Measurements from ENCODE around the gene ARMH3. TPM values are rescaled to one million over a fixed set of nuclear protein-coding genes. Genes with fewer than 3 reads are reported as not detected.

The ARMH3 gene
- total RNA-seq, 1 experiment from 2014 or later: 17.1 TPM

DNA sequence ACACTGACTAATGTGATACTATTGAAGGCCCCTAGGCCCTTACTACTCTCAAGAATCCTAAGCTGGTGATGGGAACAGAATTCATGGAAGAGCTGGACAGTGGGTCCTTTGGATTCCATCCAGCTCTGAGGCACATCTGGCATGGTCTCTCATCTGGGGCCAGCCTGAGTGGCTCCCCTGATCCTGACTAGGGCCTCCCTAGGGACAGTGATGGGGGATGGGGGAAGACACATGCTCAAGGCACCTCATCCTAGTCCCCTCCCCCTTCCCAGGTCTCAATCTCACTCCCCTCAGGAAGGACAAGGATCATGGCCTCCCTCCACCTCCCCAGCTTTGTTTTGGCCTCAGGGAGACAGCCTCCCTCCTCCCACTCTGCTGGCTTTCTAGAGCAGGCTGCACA lies 214.1 kb downstream of the ARMH3 start (continued):
- TF ChIP-seq, protein P1, sequence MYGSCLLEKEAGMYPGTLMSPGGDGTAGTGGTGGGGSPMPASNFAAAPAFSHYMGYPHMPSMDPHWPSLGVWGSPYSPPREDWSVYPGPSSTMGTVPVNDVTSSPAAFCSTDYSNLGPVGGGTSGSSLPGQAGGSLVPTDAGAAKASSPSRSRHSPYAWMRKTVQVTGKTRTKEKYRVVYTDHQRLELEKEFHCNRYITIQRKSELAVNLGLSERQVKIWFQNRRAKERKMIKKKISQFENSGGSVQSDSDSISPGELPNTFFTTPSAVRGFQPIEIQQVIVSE (CRISPR knock-in tag; IDR thresholded peaks at IDR 0.05; ENCODE audit: borderline replicate concordance): no peak
- no peak for TF ChIP-seq TEAD1 (CRISPR knock-in tag; IDR thresholded peaks at IDR 0.05)
- TF ChIP-seq ZNF317 (CRISPR knock-in tag; IDR thresholded peaks at IDR 0.05; ENCODE audit: borderline replicate concordance, low read depth): no peak
- TF ChIP-seq, protein P2, sequence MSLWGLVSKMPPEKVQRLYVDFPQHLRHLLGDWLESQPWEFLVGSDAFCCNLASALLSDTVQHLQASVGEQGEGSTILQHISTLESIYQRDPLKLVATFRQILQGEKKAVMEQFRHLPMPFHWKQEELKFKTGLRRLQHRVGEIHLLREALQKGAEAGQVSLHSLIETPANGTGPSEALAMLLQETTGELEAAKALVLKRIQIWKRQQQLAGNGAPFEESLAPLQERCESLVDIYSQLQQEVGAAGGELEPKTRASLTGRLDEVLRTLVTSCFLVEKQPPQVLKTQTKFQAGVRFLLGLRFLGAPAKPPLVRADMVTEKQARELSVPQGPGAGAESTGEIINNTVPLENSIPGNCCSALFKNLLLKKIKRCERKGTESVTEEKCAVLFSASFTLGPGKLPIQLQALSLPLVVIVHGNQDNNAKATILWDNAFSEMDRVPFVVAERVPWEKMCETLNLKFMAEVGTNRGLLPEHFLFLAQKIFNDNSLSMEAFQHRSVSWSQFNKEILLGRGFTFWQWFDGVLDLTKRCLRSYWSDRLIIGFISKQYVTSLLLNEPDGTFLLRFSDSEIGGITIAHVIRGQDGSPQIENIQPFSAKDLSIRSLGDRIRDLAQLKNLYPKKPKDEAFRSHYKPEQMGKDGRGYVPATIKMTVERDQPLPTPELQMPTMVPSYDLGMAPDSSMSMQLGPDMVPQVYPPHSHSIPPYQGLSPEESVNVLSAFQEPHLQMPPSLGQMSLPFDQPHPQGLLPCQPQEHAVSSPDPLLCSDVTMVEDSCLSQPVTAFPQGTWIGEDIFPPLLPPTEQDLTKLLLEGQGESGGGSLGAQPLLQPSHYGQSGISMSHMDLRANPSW (CRISPR knock-in tag; conservative IDR thresholded peaks at IDR 0.05; ENCODE audit: low read depth): no peak

DNA sequence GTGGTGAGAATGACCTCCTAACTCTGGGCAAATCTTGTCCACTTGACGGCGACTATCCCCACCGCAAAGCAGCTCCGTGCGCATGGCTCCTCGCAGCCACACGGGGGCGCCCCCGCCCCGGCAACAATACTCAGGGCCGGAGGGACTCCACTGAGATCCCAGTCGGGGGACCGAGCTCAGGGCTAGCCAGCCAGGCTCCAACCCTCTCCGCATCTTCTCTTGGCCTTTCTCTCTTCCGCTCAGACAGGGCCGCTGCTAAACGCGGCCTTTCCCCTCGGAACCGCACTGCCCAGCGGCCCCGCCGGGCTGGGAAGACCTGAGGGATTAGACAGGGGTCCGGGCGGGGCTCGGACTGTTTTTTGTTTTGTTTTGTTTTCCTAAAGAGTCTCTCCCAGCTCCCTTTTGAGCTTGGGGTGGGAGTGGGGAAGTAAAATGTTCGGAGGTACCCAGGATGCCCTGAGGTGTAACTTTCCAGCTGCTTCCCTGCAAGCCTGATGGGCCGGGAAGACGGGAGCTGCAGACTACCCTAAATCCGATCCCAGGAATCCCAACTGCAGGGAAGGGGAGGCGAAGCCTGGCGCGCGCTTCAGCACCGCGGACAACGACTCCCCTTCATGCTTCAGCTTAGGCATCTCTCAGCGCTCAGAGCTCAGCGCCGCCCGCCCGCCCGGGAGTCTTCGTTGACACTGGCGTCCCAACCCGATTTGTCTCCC lies 215.1 kb downstream of the ARMH3 start:
- peak; percentile 94 for DNase-seq (ENCODE audit: low spot score)
- Mint-ChIP-seq H3K27ac (peak overlapping the region; percentile 79; the same call in 1 of the 2 replicates), H3K27me3 (ENCODE audit: low read depth) (peaks cover 25% of the 10 kb centered on the region), H3K4me1 (peaks cover 38% of the 10 kb centered on the region), H3K36me3 (no peaks in the 10 kb centered on the region), H3K9me3 (no peaks in the 10 kb centered on the region), H3K4me3 (peak overlapping the region; percentile 91)
- peak; percentile 54 for ATAC-seq
- CTCF ChIA-PET: interaction anchor here (0.5 to 5.5 kb wide), 101 partner anchors 9 to 880 kb away, joined by 3 to 304 read pairs (median 5); partner anchors contain the start of genes ARMH3, DPCD, GBF1 and HPS6
- POLR2A ChIA-PET: interaction anchor here (0.5 to 2.7 kb wide), 12 partner anchors 9 to 1372 kb away, joined by 3 to 34 read pairs (median 3); partner anchors contain the start of gene OGA
- TF ChIP-seq, protein P3, sequence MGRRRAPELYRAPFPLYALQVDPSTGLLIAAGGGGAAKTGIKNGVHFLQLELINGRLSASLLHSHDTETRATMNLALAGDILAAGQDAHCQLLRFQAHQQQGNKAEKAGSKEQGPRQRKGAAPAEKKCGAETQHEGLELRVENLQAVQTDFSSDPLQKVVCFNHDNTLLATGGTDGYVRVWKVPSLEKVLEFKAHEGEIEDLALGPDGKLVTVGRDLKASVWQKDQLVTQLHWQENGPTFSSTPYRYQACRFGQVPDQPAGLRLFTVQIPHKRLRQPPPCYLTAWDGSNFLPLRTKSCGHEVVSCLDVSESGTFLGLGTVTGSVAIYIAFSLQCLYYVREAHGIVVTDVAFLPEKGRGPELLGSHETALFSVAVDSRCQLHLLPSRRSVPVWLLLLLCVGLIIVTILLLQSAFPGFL (CRISPR knock-in tag; IDR thresholded peaks at IDR 0.05; ENCODE audit: borderline replicate concordance): 0 out of 2 replicates have a peak, but pooled peaks have one; percentile 46
- TF ChIP-seq, protein P4, sequence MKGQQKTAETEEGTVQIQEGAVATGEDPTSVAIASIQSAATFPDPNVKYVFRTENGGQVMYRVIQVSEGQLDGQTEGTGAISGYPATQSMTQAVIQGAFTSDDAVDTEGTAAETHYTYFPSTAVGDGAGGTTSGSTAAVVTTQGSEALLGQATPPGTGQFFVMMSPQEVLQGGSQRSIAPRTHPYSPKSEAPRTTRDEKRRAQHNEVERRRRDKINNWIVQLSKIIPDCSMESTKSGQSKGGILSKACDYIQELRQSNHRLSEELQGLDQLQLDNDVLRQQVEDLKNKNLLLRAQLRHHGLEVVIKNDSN (CRISPR knock-in tag; IDR thresholded peaks at IDR 0.05): peak; percentile 41; the same call in 1 of the 2 replicates
- TF ChIP-seq FOXP1 (CRISPR knock-in tag; IDR thresholded peaks at IDR 0.05; ENCODE audit: borderline replicate concordance) (peak; percentile 78; the same call in 1 of the 2 replicates), ZNF263 (CRISPR knock-in tag; IDR thresholded peaks at IDR 0.05; ENCODE audit: low read depth) (no peak), ESRRA (CRISPR knock-in tag; IDR thresholded peaks at IDR 0.05; ENCODE audit: borderline replicate concordance) (peak; percentile 84; the same call in 1 of the 2 replicates), TEAD4 (CRISPR knock-in tag; IDR thresholded peaks at IDR 0.05) (peak; percentile 91), FOXK1 (CRISPR knock-in tag; IDR thresholded peaks at IDR 0.05) (peak; percentile 79; the same call in 1 of the 2 replicates), RORB (CRISPR knock-in tag; IDR thresholded peaks at IDR 0.05) (no peak), ZNF219 (CRISPR knock-in tag; IDR thresholded peaks at IDR 0.05; ENCODE audit: borderline replicate concordance) (0 out of 2 replicates have a peak, but pooled peaks have one; percentile 66)
- TF ChIP-seq, protein P5, sequence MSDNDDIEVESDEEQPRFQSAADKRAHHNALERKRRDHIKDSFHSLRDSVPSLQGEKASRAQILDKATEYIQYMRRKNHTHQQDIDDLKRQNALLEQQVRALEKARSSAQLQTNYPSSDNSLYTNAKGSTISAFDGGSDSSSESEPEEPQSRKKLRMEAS (CRISPR knock-in tag; IDR thresholded peaks at IDR 0.05): peak; percentile 20; the same call in 1 of the 2 replicates
- TF ChIP-seq, protein P6, sequence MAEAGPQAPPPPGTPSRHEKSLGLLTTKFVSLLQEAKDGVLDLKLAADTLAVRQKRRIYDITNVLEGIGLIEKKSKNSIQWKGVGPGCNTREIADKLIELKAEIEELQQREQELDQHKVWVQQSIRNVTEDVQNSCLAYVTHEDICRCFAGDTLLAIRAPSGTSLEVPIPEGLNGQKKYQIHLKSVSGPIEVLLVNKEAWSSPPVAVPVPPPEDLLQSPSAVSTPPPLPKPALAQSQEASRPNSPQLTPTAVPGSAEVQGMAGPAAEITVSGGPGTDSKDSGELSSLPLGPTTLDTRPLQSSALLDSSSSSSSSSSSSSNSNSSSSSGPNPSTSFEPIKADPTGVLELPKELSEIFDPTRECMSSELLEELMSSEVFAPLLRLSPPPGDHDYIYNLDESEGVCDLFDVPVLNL (CRISPR knock-in tag; IDR thresholded peaks at IDR 0.05; ENCODE audit: borderline replicate concordance, low read depth): 0 out of 2 replicates have a peak, but pooled peaks have one; percentile 64
- TF ChIP-seq, protein P7, sequence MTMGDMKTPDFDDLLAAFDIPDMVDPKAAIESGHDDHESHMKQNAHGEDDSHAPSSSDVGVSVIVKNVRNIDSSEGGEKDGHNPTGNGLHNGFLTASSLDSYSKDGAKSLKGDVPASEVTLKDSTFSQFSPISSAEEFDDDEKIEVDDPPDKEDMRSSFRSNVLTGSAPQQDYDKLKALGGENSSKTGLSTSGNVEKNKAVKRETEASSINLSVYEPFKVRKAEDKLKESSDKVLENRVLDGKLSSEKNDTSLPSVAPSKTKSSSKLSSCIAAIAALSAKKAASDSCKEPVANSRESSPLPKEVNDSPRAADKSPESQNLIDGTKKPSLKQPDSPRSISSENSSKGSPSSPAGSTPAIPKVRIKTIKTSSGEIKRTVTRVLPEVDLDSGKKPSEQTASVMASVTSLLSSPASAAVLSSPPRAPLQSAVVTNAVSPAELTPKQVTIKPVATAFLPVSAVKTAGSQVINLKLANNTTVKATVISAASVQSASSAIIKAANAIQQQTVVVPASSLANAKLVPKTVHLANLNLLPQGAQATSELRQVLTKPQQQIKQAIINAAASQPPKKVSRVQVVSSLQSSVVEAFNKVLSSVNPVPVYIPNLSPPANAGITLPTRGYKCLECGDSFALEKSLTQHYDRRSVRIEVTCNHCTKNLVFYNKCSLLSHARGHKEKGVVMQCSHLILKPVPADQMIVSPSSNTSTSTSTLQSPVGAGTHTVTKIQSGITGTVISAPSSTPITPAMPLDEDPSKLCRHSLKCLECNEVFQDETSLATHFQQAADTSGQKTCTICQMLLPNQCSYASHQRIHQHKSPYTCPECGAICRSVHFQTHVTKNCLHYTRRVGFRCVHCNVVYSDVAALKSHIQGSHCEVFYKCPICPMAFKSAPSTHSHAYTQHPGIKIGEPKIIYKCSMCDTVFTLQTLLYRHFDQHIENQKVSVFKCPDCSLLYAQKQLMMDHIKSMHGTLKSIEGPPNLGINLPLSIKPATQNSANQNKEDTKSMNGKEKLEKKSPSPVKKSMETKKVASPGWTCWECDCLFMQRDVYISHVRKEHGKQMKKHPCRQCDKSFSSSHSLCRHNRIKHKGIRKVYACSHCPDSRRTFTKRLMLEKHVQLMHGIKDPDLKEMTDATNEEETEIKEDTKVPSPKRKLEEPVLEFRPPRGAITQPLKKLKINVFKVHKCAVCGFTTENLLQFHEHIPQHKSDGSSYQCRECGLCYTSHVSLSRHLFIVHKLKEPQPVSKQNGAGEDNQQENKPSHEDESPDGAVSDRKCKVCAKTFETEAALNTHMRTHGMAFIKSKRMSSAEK (CRISPR knock-in tag; IDR thresholded peaks at IDR 0.05; ENCODE audit: borderline replicate concordance): no peak
- TF ChIP-seq, protein P8, sequence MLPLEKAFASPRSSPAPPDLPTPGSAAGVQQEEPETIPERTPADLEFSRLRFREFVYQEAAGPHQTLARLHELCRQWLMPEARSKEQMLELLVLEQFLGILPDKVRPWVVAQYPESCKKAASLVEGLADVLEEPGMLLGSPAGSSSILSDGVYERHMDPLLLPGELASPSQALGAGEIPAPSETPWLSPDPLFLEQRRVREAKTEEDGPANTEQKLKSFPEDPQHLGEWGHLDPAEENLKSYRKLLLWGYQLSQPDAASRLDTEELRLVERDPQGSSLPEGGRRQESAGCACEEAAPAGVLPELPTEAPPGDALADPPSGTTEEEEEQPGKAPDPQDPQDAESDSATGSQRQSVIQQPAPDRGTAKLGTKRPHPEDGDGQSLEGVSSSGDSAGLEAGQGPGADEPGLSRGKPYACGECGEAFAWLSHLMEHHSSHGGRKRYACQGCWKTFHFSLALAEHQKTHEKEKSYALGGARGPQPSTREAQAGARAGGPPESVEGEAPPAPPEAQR (CRISPR knock-in tag; IDR thresholded peaks at IDR 0.05): no peak
- TF ChIP-seq, protein P9, sequence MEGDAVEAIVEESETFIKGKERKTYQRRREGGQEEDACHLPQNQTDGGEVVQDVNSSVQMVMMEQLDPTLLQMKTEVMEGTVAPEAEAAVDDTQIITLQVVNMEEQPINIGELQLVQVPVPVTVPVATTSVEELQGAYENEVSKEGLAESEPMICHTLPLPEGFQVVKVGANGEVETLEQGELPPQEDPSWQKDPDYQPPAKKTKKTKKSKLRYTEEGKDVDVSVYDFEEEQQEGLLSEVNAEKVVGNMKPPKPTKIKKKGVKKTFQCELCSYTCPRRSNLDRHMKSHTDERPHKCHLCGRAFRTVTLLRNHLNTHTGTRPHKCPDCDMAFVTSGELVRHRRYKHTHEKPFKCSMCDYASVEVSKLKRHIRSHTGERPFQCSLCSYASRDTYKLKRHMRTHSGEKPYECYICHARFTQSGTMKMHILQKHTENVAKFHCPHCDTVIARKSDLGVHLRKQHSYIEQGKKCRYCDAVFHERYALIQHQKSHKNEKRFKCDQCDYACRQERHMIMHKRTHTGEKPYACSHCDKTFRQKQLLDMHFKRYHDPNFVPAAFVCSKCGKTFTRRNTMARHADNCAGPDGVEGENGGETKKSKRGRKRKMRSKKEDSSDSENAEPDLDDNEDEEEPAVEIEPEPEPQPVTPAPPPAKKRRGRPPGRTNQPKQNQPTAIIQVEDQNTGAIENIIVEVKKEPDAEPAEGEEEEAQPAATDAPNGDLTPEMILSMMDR (IDR thresholded peaks at IDR 0.05): peak; percentile 93
